ENCODE results near the gene KIAA0753.
"Not testable (repeated sequence)": the region's sequence is repeated elsewhere in the genome, so short reads cannot be mapped to it uniquely, and the experiment has no call there.

GRCh38 chr17:6658411-6658810, 17.9 kb upstream of the KIAA0753 start:
- not testable (repeated sequence) for TF ChIP-seq CTCF, POLR2A (IDR thresholded peaks at IDR 0.05)
